ELR (cell line): ENCODE measurements around the gene GDF11.

Experiments used
- DNase-seq: peaks from one replicate; pipeline ENCODE4 v3.0.0-alpha.2; 2015; ENCODE audit warnings: low read depth

Gene GDF11

DNA sequence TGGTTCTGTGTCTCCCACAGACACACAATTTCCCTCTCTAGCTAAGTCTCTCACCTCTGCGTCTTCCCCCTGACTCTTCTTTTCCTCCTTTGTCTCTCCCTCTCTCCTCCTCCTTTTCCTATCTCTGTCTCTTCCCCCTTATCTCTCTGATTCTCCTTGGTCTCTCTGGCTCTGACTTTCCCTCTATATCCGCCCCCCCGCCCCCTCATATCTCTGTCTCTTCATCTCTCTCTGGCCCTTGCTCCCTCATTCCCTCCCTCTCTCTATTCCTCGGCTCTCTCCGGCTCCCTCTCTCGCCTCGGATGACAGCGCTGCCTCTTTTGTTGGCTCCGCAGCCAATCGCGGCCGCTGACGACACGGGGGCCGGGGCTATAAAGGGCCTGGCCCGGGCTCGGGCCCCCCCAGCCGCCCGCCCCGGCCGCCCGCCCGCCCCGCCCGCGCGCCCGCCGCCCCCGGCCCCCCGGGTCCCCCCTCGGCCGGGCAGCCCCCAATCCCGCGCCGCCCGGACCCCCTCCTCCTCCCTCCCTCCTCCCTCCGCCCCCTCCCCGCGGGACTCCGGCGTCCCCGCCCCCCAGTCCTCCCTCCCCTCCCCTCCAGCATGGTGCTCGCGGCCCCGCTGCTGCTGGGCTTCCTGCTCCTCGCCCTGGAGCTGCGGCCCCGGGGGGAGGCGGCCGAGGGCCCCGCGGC lies at the start of gene GDF11:
Gene GDF11 (plus strand): TSS at position 404 of the 687 bp plus-strand sequence. CDS start 195 bp downstream, at position 599.
- peak; percentile 87 for DNase-seq

DNA sequence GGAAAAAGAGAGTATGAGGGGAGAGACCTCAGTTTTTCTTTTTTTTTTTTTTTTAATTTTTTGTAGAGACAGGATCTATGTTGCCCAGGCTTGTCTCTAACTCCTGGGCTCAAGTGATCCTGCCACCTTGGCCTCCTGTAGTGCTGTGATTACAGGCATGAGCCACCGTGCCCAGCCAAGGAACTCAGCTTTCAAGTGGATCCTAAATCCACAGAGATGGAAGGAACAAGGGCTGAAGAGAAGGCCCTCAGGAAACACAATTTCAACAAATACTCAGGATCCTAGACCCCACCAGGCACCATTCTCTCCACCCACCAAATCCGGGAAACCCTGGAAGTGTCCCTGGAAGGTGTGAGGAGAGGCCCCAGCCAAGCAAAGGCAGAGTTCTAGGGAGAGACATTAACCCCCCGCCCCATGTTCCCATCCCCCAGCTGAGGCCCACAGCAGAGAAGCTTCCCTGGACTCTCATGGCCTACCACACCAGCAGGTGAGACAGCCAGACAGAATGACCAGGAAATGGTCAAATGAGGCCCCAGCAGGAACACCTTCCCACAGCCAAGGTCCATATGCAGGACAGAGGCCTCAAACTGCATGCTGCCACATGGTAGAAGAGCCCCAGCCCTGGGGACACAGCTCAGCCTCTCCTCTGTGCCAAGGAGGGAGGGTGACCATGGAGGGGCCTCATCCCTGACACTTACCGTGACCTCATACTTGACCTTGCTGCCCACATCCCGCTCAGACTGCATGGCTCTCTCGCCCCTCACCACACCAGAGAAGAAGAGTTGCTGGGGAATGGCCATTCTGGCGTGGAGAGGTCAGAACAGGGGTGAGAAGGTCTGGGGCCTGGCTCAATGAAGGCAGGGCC lies 49.4 kb upstream of the GDF11 start:
- no peak for DNase-seq

DNA sequence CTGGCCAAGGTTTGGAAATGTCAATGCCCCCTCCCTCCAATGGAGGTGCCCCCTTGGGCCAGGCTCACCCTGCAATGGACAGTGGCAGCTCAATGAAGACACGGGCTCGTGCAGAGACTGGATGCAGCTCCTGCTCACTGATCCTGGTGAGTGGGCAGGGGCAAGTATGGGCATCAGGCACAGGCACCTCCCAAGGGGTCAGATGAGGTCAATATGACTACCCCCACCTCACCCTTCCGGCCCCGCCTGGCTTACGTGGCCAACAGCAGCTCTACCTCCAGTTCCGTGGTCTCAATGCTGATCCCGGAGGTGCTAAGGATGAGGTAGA lies 48.8 kb upstream of the GDF11 start:
- DNase-seq = no peak

DNA sequence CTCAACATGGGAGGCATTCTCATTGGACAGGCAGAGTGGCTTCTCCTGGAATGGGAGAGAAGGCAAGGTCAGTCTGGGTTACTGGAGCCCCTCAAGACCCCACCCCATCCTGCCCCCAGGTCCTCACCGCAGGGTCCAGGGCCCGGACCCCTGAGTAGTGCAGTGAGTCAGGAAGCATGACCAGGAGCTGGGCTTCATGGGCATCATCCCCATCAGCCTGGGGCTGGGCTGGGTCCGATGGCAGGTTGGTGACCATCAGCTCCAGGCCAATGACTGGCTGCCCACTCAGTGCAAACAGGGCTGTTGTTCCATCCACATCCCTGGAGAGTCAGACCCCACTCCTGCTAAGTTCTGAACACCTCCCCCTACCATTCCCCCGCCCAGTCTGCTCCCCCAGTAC lies 48.3 kb upstream of the GDF11 start:
- DNase-seq = no peak

DNA sequence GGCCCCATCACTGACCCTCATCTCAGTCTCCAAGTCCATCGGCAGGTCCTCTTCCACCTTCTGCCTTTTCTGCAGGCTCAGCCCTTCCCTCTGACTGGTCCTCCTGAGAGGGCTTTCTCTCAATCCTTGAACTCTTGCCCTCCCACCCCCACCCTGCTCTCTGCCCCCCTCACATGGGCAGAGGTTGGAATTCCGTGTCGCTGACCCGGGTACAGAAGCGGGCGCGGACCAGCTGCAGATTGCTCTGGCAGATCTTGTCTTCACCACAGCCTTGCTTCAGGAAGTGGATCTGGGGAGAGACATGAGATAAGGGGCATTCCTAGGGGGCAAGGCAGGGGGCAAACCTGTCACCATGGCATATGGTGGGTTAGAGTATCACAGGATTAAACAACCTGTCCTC lies 47.6 kb upstream of the GDF11 start:
- no peak for DNase-seq

DNA sequence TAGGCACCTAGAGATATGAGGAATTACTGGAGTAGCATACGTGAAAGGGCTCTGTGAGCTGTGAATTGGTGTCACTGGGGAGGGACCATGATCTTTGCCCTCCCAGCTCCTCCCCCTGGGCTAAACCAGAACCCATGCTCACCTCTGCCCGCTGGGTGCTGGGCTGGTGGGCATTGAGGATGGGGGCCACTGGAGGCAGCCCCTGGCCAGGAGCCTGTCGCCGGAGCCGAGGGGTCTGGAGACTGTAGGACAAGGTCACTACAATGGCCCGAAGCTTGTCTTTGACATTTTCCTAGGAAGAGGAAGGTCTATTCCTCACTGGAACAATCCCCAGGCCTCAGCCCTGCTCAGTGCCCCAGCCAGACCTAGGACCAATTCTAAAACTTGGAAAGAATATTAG lies 46.8 kb upstream of the GDF11 start:
- DNase-seq = no peak

DNA sequence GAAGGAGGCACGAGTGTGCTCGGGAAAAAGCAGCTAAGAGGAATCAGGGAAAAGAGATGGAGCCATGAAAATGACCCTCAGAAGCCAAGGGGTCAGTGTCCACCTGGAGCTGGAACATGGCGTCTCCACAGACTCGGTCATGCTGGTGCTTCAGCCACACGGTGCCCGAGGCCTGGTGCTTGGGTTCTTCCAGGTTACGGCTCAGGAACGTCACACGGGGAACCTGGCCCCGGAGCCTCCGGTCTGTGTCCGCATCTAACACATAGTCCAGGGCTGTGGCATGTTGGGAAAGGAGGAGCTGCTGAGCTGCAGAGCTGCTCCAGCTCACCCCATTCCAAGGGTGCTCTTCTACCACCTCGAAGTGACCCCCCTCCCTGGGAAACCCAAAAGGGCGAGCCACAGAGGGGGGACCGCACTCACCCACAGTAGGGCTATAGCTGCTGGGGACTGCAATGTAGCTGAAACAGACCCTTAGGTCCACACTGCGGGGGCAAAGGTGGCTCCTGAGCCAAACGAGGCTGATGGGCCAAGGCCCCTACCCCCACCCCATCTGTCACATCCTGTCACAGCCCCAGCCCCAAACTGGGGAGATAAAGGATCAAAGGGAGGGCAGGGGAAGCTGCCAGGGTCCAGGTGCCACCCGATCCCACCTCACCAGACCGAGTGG lies 46.0 kb upstream of the GDF11 start:
- no peak for DNase-seq

DNA sequence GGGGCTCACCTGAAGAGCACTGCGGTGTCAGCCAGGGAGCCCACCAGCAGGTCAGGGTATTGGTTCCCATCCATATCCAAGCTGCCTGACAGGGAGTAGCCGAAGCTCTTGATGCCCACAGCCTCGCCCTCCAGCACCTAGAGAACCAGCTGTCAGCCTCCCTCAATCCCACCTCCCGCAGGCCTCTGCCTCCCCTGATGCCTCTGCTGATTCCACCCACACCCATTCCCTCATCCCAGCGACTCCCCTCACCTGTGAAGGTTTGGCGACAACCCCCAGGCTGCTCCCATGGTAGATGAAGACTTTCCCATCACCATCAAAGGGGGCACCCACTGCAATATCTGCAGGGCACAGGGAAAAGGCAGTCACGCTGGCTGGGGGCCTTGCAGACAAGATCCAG lies 45.2 kb upstream of the GDF11 start:
- DNase-seq = no peak

DNA sequence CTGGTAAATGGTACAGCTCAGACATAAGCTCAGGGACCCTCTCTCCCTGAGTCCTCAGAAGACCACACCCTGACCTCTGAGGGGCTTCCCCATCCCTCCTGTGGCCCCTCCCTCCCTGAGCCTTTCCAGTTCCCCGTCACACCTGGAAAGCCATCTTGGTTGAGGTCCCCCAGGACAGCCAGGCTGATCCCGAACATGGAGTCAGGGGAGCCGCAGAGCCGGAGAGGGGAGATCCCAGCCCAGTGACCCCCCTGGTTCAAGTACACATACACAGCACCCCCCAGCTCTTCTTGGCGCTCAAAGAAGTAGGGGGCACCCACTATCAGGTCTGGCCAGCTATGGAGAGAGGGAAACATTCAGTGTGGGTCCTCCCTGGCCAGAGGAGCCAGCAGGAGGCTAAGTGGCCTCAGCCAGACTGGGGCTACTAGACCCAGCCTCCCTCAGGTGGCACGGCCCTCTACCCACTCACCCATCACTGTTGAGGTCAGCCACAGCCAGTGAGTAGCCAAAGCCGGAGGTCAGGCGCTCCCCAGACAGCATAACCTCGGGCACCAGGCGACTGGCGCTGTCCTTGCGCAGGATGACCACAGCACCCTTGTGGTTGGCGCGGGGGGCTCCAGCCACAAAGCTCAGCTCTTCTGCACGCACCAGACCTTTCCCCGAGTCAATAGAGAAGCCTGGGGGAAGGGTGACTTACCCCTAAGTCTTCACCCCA lies 44.5 kb upstream of the GDF11 start:
- DNase-seq = no peak

DNA sequence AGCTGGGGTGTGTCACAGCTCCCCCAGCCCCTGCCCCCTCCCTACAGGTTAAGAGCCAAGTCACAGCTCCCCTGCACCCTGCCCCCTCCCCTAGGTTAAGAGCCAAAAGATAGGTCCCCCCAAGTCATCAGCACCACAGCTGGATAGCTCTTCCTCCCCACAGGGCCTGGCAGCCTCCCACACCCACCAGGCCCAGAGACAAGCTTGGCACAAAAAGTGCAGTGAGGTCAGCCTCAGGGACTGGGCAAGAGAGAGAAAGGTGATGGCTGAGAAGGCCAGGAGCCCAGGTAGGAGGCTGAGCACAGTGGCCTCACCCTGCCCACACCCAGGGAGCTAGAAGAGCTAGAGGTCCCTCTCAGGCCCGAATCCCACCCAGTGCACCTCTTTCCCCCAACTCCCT lies 44.0 kb upstream of the GDF11 start:
- DNase-seq = no peak

DNA sequence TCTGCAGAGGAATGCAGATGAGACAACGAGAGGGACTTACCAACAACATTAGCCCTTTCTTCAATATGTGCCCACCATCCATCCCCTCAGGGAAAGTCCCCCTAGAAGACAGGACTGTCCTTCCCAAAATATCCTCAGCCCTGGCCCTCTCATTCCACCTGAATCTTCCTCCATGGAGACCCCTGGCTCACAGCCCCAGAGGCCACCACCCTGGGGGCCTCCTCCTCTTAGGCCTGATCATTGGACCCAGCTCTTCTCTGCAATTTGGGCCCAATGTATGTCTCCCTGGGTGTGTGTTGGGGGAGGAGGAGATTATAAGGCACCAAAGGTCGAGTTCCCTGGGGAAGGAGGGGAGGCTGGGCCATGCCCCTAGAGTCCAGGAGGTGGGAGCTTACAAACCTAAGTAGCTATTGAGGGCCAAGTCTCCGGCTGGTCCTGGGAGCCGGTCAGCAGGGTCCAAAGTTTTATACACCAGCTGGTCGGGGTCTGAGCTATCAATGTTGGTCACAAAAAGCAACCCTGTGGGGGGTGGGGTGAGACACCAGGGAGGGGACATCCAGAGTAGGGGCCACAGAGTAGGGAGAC lies 43.4 kb upstream of the GDF11 start:
- DNase-seq = no peak

DNA sequence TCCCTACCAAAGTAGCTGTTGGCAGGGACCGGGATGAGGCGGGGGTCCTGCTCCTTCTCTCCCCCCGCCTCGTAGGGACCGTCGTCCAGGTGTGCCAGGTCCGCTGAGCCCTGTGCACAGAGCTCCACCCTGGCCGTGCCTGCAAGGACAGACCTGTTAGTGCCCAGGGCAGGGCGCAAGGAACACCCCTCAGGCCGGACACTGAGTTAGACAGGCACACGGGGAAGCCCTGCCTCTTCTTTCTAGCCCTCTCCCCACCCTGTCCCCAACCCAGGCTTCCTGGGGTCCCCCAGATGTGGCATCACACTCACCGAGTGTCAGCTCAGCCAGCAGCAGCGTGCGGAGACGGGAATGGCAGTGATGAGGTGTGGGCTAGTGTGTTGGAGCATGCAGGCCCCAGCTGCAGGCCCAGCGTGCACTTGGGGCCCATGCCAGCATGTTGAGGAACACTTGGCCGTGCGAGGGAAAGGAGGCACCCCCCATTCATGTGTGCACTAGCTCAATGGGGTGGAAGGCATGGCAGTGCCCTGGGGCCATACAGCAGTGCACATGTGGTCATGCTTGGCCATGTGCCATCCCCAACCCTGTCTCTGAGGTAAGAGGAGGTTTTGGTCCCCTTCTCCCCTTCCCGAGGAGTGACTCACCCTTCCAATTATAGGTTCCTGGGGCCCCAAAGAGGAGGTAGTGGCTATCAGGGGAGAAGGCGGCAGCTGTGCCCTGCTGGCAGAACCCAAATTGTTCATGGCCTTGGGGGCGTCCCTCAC lies 42.5 kb upstream of the GDF11 start:
- DNase-seq = peak; percentile 65

DNA sequence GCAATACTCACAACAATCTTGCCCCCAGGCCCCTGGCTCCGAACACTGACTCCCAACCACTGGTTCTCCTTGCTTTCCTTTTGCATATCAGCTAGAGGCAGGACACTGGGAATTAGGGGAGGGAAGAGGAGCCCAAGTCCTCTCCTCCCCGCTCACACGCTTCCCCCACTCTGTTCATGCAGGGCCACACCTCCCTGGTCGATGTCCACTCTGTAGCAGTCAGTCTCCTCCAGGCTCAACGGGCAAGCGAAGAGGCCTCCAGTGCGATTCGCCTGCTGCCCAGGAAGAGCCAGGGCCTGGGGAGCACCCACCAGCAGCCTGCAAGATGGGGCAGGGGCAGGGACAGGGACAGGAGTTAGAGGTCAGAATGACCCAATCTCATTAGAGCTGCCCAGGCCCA lies 40.1 kb upstream of the GDF11 start:
- no peak for DNase-seq

DNA sequence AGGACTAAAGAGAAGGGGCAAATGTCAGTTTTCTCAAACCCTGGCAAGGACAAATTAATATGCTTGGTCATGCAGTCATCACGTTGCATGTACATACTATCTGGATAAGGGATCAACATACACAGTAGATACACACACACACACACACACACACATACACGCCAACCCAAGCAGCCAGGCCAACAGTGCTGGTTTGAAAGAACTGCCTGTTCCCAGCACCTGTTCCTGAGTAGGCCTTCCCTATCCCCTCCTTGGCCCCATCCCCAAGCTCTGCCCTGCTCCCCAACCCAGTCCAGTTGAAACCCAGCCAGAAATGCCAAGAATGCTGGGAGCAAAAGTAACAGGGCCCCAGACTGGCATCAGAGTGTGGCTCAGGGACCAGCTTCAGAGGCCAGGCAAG lies 39.6 kb upstream of the GDF11 start:
- DNase-seq = no peak

DNA sequence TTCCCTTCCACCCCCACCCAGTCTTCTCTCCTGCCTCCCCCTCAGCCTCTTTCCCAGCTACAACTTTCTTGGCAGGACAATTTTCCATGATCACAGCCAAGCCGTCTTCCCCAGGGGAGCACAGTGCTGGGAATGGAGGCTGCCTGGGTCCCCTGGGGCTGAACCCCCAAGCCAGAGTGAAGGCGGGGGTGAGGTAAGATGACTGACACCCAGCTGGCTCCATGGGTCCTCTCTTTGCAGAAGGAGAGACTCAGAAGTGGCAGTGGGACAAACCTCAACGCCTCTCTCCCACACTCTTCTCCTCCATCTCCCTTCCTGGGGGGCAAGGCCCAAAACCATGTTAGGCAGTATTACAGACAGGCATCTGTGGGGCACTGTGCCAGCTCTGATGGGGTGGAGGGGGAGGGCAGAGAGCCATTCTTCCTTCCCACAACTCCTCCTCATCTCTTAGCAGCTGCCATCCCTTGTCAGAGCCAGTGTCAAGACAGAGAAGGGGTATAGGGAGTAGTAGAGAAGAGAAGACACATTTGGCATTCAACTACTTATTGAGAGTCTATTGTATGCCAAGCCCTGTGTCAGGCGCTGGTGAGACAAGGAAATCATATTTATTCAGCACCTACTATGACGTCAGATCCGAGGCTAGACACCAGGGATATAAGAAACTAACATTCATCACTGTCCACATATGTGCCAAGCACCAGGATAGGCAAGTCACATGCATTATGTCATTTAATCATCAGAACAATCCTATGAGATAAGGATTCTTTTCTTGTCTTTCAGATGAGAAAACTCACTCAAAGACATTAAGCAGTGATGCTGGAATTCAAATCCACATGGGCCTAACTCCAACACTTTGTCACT lies 38.8 kb upstream of the GDF11 start:
- DNase-seq = no peak

DNA sequence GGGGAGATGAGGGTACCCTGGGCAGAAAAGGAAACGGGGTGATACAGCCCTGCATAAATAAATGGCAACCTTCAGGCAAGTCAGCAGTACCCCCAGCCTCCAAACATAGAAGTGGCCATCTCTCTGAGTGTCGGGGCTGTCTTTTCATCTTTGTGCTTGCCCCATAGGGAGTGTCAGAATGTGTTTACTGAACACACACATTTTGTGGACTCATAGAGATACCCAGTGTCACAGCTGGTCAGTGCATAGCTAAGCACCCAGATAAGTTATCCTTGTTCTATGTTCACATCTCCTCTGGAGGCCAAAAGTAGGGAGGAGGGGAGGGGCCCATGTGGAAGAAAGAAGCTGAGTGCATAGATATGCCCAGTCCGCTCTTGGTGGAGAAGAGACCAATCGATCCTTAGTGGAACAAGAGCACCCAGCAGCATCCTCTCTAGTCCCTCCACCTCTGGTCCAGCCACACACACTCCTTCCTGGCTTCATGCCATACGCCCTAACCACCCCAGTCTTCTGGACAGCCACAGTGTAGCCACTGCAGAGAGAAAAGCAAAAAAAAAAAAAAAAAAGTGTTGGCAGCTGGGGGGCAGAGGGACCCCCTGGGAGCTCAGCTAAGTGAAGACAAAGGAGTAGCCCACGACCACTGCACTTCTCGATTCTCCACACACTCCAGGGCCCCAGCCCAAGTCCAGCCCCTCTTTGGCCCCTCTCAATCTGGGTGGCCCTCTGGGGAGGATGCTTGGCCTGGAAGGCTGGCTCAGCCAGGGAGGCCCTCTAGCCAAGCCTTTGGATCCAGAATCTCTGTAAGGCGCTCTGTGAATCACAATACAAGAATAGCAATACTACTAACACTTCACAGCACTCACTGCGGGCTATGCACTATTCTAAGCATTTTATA lies 37.9 kb upstream of the GDF11 start:
- DNase-seq = no peak

DNA sequence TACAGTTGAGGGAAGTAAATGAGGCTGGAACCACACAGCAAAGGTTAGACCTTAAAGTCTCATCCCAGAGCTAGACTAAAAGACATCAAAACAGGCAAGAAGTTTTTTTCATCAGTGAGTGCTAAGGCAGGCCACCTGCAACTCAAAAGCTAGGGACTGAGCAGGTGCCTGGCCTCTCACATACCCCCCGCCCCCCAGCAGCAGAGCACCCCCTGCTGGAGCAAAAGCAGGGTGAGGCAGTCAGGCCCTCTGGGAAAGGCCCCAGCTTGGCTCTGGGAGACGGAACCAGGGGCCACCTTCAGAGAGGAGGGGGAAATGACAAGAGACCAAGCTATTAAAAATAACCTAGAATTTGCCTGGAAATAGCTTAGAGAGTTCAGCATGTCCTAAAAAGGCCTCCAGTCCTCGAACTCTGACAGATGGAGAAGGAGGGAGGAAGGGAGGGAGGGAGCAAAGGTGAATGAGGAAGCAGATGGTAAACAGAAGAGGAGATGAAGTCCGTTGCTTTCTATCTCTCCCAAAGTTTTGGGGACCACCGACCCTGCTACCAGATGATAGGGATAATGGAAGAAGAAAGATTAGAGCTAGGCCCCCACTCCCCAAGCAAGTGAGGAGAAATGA lies 37.0 kb upstream of the GDF11 start:
- no peak for DNase-seq

DNA sequence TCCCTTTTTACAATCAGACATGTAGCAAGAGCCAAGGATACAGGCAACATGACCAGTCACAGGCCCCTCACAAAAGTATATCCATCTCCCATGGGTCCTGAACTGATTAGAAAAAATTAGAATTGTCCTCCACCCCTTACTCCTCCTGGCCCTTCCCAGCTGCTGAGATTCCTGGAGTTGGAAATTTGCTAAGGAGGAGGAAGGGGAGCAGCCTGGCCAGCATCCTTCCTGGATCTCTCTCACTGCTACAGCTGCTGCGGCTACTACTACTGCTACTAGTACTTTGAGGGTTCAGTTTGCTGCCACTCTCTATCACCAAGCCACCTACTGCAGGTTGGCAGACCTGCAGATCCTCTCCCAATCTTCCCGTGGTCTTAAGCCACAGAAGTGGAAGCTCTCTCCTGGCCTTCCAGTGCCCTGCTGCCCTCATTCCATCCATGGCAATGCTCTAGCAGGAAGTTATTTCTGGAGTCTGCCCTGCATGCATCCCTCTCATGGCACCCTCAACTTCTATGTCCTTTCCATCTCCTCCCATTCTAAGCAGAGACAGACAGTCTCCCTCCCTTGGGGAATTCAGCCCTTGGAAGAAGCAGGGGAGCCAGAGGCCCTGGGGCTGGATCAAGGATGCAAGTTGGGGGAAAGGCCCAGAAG lies 36.2 kb upstream of the GDF11 start:
- DNase-seq = no peak
